NCI-H748 (cell line): ENCODE measurements around the gene GIT1.

Experiments used
- DNase-seq: peaks from one replicate; lab custom pipeline; 2025; ENCODE audit not compliant: unreplicated experiment; lab: John Stamatoyannopoulos, UW

GIT1 gene

DNA sequence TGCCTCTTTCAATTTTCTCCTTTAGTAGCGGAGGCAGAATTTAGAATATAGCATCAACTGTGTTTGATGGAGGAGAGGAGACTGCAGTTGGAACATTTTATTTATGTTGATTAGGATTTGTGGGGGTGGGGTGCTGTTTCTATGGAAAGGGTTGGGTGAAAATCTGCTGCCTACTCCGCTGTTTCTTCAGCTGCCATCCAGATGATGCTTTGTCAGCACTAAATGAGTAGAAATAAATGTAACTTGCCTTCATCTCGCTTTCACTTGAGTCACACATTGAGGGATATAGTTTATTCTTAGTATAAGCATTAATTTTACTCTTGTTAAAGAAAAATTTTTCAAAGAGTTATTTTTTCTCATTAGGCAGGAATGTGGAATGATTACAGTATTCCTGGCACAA lies 64.8 kb downstream of the GIT1 start:
- no peak for DNase-seq
